Endothelial cell of umbilical vein (primary cell): ENCODE measurements around the gene TOP1. TPM values are rescaled to one million over a fixed set of nuclear protein-coding genes. Genes with fewer than 3 reads are reported as not detected.
A peak's percentile ranks its signal among the peaks of the same experiment; 100 is the strongest.

Source experiments
- BruUV-seq: library from RNA; stranded (reverse); fragments of 400-500 nt; replicated peaks from 2 replicates; lab custom pipeline; 2021; lab: Mats Ljungman, UMichigan
- CTCF ChIA-PET: fragments of 300-600, 350-600 bp; sonication (Branson Sonifier 250); formaldehyde crosslinking; loops from one replicate; lab custom pipeline; 2021; ENCODE audit warnings: antibody characterized with exemption, inconsistent platforms; lab: Charles Lee
- POLR2A ChIA-PET: fragments of 300-600, 350-600 bp; sonication (Branson Sonifier 250); formaldehyde crosslinking; loops from one replicate; lab custom pipeline; 2021; ENCODE audit warnings: antibody characterized with exemption, inconsistent platforms; lab: Charles Lee
- DNase-seq: peaks from one replicate; pipeline ENCODE4 v3.0.0-alpha.2; 2011; ENCODE audit warnings: low read depth, low spot score
- FAIRE-seq: peaks from 2 replicates; lab custom pipeline; 2011; peaks lifted over from hg19 to GRCh38; lab: Jason Lieb, UNC
- H2AFZ ChIP-seq: 2 replicates; pipeline ENCODE4 v1.6.0; 2012; ENCODE audit warnings: low read depth, low read length, control low read depth, inconsistent platforms
- H3K27ac ChIP-seq: 2 replicates; pipeline ENCODE4 v1.5.1; 2011; ENCODE audit warnings: low read depth, mild to moderate bottlenecking, control low read depth, low read length, moderate library complexity; ENCODE audit not compliant: insufficient read depth
- H3K27me3 ChIP-seq, 2 experiments: 2 replicates each; pipeline versions ENCODE4 v1.6.0 to v1.6.1; 2011; ENCODE audit warnings: low read length in 2 of 2, mixed read lengths in 1 of 2; ENCODE audit not compliant: control insufficient read depth in 2 of 2, insufficient read depth in 2 of 2
- H3K36me3 ChIP-seq, 2 experiments: 2 replicates in 1 of 2; 3 replicates in 1 of 2; pipeline ENCODE4 v1.5.1; 2011; ENCODE audit warnings: low read length in 2 of 2, mild to moderate bottlenecking in 1 of 2, moderate library complexity in 1 of 2; ENCODE audit not compliant: control insufficient read depth in 2 of 2, insufficient read depth in 2 of 2; ENCODE audit errors: extremely low read depth in 1 of 2
- H3K4me1 ChIP-seq: 3 replicates; pipeline ENCODE4 v1.5.1; 2011; ENCODE audit warnings: mild to moderate bottlenecking, low read length; ENCODE audit not compliant: control insufficient read depth, insufficient read depth; ENCODE audit errors: extremely low read depth
- H3K4me2 ChIP-seq: 2 replicates; pipeline ENCODE4 v1.6.1; 2011; ENCODE audit warnings: low read length, control low read depth, mixed read lengths; ENCODE audit not compliant: insufficient read depth
- H3K4me3 ChIP-seq, 3 experiments: fragments of 200-600 bp in 1 of 3; sonication (generic), shearing (Covaris generic) in 1 of 3; replicated peaks in 1 of 3; 2 replicates each; pipeline ENCODE4 v1.5.1; 2011 to 2016; ENCODE audit warnings: control low read depth in 3 of 3, low read length in 3 of 3, mild to moderate bottlenecking in 2 of 3, inconsistent platforms in 1 of 3, low read depth in 1 of 3, moderate library complexity in 1 of 3; ENCODE audit not compliant: insufficient read depth in 1 of 3
- H3K79me2 ChIP-seq: 2 replicates; pipeline ENCODE4 v1.6.0; 2012; ENCODE audit warnings: low read length, inconsistent platforms; ENCODE audit not compliant: control insufficient read depth, insufficient read depth
- H3K9ac ChIP-seq: replicated peaks from 2 replicates; pipeline ENCODE3; 2011; ENCODE audit warnings: low read length, control low read depth; ENCODE audit not compliant: insufficient read depth; ENCODE audit errors: extremely low read depth
- H3K9me1 ChIP-seq: replicated peaks from 3 replicates; pipeline ENCODE4 v1.6.0; 2011; ENCODE audit warnings: mild to moderate bottlenecking, low read length; ENCODE audit not compliant: control insufficient read depth, insufficient read depth; ENCODE audit errors: extremely low read depth
- H3K9me3 ChIP-seq: replicated peaks from 2 replicates; pipeline ENCODE4 v1.5.1; 2012; ENCODE audit warnings: low read length, inconsistent platforms; ENCODE audit not compliant: control insufficient read depth, insufficient read depth
- H4K20me1 ChIP-seq: replicated peaks from 2 replicates; pipeline ENCODE3; 2011; ENCODE audit warnings: mild to moderate bottlenecking, low read length; ENCODE audit not compliant: control insufficient read depth, insufficient read depth; ENCODE audit errors: extremely low read depth
- EZH2 ChIP-seq: IDR thresholded peaks from 2 replicates; pipeline ENCODE4 v1.6.1; 2012; ENCODE audit warnings: borderline replicate concordance, low read depth, mild to moderate bottlenecking, moderate library complexity, low read length, inconsistent platforms; ENCODE audit not compliant: severe bottlenecking
- FOS ChIP-seq: IDR thresholded peaks from 2 replicates; pipeline ENCODE4 v1.6.1; 2011; ENCODE audit warnings: mild to moderate bottlenecking, low read length, moderate library complexity, borderline replicate concordance; ENCODE audit not compliant: insufficient read depth
- GATA2 ChIP-seq: IDR thresholded peaks from 2 replicates; pipeline ENCODE4 v1.7.0; 2011; ENCODE audit warnings: low read depth, mild to moderate bottlenecking, moderate library complexity, mixed read lengths, low read length; ENCODE audit not compliant: insufficient read length, insufficient read depth
- JUN ChIP-seq: IDR thresholded peaks from 2 replicates; pipeline ENCODE4 v1.6.1; 2011; ENCODE audit warnings: borderline replicate concordance, low read depth; ENCODE audit not compliant: insufficient read length, insufficient read depth
- MYC ChIP-seq: IDR thresholded peaks from one replicate; pipeline ENCODE4 v1.6.1; 2011; ENCODE audit warnings: mild to moderate bottlenecking, low read depth, low read length
- POLR2AphosphoS5 ChIP-seq: IDR thresholded peaks from 2 replicates; pipeline ENCODE4 v1.6.1; 2012; ENCODE audit warnings: low read depth, mild to moderate bottlenecking, control low read depth, low read length, moderate library complexity; ENCODE audit not compliant: insufficient read depth
- dilution Hi-C: fragments of 300-500 bp; cut with MboI; formaldehyde crosslinking; loops from one replicate; pipeline ENCODE4 v1.15.0; 2019; ENCODE audit warnings: low sequenced_read_pairs; ENCODE audit not compliant: extremely low pct_ligation_motif_present
- intact Hi-C: fragments of 100-400 bp; cut with micrococcal nuclease; formaldehyde crosslinking; loops from one replicate; pipeline ENCODE4 v1.10.0; 2022
- polyA plus RNA-seq, 4 experiments: library from polyadenylated mRNA; depleted of rRNA in 3 of 4; stranded (reverse) in 3 of 4; unstranded in 1 of 4; fragments of >200 nt; gene quantifications; 2 replicates each; pipeline versions ENCODE4 v1.2.1 to v1.2.3, GENCODE V29; 2011 to 2012; ENCODE audit warnings: missing spikeins in 1 of 4
- total RNA-seq: library from RNA; stranded (reverse); gene quantifications from 2 replicates; pipeline ENCODE4 v1.2.3, GENCODE V29; 2021
- TF ChIP-seq, protein P1 (sequence below), 2 donors: IDR thresholded peaks; 1 replicate in 1 of 2; 2 replicates in 1 of 2; pipeline ENCODE4 v1.5.1; 2011; ENCODE audit warnings: low read length in 2 of 2, mild to moderate bottlenecking in 2 of 2, moderate library complexity in 2 of 2, control low read depth in 1 of 2, inconsistent platforms in 1 of 2, low read depth in 1 of 2; ENCODE audit not compliant: insufficient read depth in 1 of 2; ENCODE audit errors: extremely low read depth in 1 of 2
- TF ChIP-seq, protein P2 (sequence below): IDR thresholded peaks from 2 replicates; pipeline ENCODE4 v1.6.1; 2011; ENCODE audit not compliant: insufficient read depth, insufficient read length

Gene TOP1
- total and polyA plus RNA-seq, 2 donors (not counting 3 experiments of a cell fraction or from before 2014, with no cell fraction given): 7.0 to 77.4 TPM

DNA sequence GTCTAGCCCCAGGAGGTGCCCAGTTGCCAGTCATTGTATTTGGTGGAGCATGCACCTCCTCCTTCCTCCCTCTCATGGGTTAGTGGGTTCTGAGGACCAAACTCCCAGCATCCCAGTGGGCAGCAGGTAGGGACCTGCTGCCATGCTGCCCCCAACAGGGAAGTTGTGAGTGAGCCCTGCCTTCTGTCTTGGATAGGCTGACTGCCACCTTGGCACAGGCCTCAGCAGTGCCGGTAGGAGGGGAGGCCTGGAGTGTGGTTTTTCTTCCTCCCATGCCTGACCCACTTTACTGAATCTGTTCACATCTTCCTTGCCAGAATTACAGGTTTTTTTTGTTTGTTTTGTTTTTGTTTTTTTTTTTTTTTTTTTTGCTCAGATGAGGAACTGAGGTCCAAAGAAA lies 133.3 kb downstream of the TOP1 start:
- Histone ChIP-seq H3K4me3 (no peak overlapping the region), H2AFZ (no peak overlapping the region), H3K4me2 (no peak overlapping the region), H3K79me2 (peaks cover 27% of the 10 kb centered on the region), H4K20me1 (no peaks in the 10 kb centered on the region), H3K9ac (no peak overlapping the region), H3K27ac (no peak overlapping the region), H3K9me1 (no peaks in the 10 kb centered on the region), H3K36me3 (peaks cover 25 to 59% of the 10 kb centered on the region in 2 experiments), H3K9me3 (no peaks in the 10 kb centered on the region), H3K27me3 (no peaks in the 10 kb centered on the region), H3K4me1 (no peaks in the 10 kb centered on the region)
- DNase-seq (no peak), FAIRE-seq (peak; percentile 21)
- ChIA-PET CTCF (interaction anchor here (1.3 kb wide), 2 partner anchors 10 to 27 kb away, joined by 3 to 4 read pairs; no protein-coding TSS in a partner anchor), POLR2A (no interaction called here)
- dilution Hi-C loops: no loop called here
- no TSS peak for BruUV-seq
- intact Hi-C loops: loop anchor here (1.0 kb wide), 1 partner anchor 25 kb away; the partner anchor contains the start of gene PLCG1
- TF ChIP-seq, protein P1, sequence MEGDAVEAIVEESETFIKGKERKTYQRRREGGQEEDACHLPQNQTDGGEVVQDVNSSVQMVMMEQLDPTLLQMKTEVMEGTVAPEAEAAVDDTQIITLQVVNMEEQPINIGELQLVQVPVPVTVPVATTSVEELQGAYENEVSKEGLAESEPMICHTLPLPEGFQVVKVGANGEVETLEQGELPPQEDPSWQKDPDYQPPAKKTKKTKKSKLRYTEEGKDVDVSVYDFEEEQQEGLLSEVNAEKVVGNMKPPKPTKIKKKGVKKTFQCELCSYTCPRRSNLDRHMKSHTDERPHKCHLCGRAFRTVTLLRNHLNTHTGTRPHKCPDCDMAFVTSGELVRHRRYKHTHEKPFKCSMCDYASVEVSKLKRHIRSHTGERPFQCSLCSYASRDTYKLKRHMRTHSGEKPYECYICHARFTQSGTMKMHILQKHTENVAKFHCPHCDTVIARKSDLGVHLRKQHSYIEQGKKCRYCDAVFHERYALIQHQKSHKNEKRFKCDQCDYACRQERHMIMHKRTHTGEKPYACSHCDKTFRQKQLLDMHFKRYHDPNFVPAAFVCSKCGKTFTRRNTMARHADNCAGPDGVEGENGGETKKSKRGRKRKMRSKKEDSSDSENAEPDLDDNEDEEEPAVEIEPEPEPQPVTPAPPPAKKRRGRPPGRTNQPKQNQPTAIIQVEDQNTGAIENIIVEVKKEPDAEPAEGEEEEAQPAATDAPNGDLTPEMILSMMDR (IDR thresholded peaks at IDR 0.05; ENCODE audit: extremely low read depth in 1 of 2, insufficient read depth in 1 of 2, low read depth in 1 of 2, low read length in 2 of 2): peak in 1 of 2 donors; percentile 7
- no peak for TF ChIP-seq FOS
- TF ChIP-seq, protein P2, sequence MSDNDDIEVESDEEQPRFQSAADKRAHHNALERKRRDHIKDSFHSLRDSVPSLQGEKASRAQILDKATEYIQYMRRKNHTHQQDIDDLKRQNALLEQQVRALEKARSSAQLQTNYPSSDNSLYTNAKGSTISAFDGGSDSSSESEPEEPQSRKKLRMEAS: no peak

DNA sequence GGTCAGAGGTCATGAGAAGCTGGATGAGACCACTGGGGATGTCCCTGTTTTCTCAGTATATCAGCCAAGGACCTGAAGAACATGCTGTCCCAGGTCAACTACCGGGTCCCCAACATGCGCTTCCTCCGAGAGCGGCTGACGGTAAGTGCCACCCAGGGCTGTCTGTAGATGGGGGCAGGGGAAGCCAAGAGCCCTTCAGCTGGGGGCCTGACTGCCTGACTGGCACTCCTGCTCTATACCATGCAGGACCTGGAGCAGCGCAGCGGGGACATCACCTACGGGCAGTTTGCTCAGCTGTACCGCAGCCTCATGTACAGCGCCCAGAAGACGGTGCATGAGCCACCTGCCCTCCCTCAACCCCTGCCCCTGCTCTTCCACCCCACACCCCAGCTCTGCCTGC lies 133.8 kb downstream of the TOP1 start:
- no peak overlapping the region for H2AFZ ChIP-seq
- no peaks in the 10 kb centered on the region for H3K4me1 ChIP-seq
- H3K9me1 ChIP-seq: no peaks in the 10 kb centered on the region
- no peak for DNase-seq
- H3K4me3 ChIP-seq: no peak overlapping the region
- FAIRE-seq: no peak
- H3K36me3 ChIP-seq: peaks cover 27 to 63% of the 10 kb centered on the region in 2 experiments
- no peak overlapping the region for H3K27ac ChIP-seq
- no peak for TF ChIP-seq EZH2
- TF ChIP-seq GATA2: no peak
- TF ChIP-seq POLR2AphosphoS5: no peak
- TF ChIP-seq JUN: no peak
- TF ChIP-seq, protein P2: no peak
- no peak for TF ChIP-seq MYC
- TF ChIP-seq, protein P1 (IDR thresholded peaks at IDR 0.05; ENCODE audit: extremely low read depth in 1 of 2, insufficient read depth in 1 of 2, low read depth in 1 of 2, low read length in 2 of 2): no peak
- H3K9ac ChIP-seq: no peak overlapping the region
- H4K20me1 ChIP-seq: no peaks in the 10 kb centered on the region
- H3K9me3 ChIP-seq: no peaks in the 10 kb centered on the region
- POLR2A ChIA-PET: no interaction called here
- BruUV-seq: no TSS peak
- CTCF ChIA-PET: interaction anchor here (0.7 to 1.1 kb wide), 2 partner anchors 27 to 70 kb away, joined by 3 read pairs; no protein-coding TSS in a partner anchor
- dilution Hi-C loops (no loop called here), intact Hi-C loops (loop anchor here (1.0 kb wide), 1 partner anchor 25 kb away; the partner anchor contains the start of gene PLCG1)
- H3K27me3 ChIP-seq: no peaks in the 10 kb centered on the region
- peaks cover 22% of the 10 kb centered on the region for H3K79me2 ChIP-seq
- H3K4me2 ChIP-seq: no peak overlapping the region
